ENCODE measurements around the gene HOXD13.

HOXD13 gene

DNA sequence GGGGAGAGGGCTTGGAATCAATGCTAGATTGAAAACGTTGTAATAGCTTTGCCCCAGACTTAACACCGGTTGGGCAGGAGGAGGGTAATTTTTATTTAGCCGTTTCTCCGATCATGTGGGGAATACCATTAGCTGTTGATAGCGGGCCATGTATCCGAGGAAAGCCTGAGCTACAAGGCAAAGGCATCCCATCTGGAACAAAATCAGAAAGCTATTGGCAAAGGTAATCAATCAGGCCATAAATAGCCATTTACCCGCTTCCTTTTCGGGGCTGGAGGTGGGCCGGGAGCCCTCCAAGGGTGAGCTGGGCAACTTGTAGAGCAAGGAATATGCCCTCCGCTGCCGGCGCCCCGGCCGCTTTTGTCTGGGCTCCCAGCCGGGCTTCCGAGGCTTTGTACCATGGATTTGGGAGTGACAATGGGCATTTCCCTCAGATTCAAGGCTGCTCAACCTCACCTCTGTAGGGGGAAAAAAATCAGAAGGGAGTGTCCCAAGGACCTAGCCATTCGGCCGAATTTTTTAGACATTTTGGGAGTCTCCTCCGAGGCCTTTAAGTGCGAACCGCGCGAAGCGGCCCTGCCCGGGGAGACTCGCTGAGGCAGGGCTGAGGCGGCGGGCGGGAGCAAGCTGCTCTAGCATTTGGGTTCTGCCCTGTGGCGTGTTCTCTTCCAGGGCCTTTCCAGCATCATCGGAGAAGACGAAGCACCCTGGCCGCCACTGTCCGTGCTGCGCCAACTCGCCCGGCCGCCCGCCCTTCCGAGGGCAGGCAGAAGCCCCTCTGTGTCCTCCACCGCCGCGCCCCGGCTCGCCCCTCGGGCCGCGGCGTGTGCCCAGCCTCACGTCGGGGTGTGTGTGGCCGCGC, 28.9 kb downstream of the HOXD13 start:
- DNase-seq (ENCODE audit: low read depth): no peak

GRCh38 chr2:176122052-176122682, 29.6 kb downstream of the HOXD13 start:
- no peak for DNase-seq (ENCODE audit: low read depth)

DNA sequence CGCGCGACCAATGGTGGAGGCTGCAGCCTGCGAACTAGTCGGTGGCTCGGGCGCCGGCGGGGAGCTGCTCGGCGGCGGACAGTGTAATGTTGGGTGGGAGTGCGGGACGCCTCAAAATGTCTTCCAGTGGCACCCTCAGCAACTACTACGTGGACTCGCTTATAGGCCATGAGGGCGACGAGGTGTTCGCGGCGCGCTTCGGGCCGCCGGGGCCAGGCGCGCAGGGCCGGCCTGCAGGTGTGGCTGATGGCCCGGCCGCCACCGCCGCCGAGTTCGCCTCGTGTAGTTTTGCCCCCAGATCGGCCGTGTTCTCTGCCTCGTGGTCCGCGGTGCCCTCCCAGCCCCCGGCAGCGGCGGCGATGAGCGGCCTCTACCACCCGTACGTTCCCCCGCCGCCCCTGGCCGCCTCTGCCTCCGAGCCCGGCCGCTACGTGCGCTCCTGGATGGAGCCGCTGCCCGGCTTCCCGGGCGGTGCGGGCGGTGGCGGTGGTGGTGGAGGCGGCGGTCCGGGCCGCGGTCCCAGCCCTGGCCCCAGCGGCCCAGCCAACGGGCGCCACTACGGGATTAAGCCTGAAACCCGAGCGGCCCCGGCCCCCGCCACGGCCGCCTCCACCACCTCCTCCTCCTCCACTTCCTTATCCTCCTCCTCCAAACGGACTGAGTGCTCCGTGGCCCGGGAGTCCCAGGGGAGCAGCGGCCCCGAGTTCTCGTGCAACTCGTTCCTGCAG, 30.3 kb downstream of the HOXD13 start, which contains the start of gene HOXD9:
Gene HOXD9 (plus strand): TSS at position 37 of the 728 bp plus-strand sequence. CDS start 50 bp downstream, at position 87.
- DNase-seq (ENCODE audit: low read depth): no peak

DNA sequence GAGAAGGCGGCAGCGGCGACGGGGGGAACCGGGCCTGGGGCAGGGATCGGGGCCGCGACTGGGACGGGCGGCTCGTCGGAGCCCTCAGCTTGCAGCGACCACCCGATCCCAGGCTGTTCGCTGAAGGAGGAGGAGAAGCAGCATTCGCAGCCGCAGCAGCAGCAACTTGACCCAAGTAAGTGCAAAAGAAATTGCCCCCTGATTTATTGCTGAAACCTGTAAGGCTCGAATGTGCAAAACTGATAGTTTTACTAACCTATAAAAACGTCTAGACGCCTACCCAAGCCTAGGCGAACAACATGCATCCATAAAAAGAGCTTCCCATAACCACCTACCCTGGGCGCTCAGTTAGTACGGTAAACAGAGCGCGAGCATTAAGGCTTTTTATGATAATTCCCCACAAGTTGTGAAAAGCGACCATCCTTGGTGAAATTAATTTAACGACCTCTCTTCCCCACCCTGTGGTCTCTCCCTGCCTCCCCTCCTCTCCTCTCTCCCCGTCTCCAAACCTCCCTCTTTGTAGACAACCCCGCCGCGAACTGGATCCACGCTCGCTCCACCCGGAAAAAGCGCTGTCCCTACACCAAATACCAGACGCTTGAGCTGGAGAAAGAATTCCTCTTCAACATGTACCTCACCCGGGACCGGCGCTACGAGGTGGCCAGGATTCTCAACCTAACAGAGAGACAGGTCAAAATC, 31.0 kb downstream of the HOXD13 start:
- no peak for DNase-seq (ENCODE audit: low read depth)

DNA sequence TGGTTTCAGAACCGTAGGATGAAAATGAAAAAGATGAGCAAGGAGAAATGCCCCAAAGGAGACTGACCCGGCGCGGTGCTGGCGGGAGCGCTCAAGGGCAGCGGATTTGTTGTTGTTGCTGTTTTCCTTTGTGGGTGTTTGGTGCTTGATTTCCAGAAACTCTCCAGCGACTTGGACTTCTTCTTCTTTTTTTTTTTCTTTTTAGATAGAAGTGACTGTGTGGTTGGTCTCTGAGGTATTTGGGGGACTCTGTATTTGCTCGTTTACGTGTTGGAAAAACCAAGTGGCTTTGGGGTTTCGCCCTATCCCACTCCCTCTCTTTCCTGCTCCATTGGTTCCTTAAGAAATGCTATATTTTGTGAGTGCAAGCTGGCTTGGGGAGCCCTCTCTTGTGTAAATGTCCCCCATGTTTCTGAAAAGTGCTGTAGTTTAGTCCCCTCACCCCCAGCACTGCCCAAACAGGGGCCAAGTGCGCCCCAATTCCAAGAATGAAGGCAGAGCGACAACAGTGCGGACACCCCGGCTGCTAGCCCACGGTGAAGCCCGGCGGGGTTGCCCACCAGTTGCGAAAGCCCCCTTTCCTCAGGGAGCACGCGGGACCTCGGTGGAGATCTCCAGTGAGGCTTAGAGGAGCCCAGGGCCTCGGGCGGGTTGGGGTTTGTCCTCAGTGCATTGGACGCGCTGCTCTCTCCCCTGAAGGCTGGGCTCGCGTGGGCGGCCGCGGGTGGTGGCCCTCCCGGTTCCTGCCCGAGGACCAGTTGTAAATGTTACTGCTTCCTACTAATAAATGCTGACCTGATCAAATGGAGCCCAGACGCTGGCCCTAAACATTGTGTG, 31.8 kb downstream of the HOXD13 start:
- DNase-seq (ENCODE audit: low read depth): no peak

GRCh38 chr2:176124947-176125771, 32.6 kb downstream of the HOXD13 start:
- DNase-seq (ENCODE audit: low read depth): no peak

GRCh38 chr2:176125772-176126054, 33.2 kb downstream of the HOXD13 start:
- DNase-seq (ENCODE audit: low read depth): no peak

DNA sequence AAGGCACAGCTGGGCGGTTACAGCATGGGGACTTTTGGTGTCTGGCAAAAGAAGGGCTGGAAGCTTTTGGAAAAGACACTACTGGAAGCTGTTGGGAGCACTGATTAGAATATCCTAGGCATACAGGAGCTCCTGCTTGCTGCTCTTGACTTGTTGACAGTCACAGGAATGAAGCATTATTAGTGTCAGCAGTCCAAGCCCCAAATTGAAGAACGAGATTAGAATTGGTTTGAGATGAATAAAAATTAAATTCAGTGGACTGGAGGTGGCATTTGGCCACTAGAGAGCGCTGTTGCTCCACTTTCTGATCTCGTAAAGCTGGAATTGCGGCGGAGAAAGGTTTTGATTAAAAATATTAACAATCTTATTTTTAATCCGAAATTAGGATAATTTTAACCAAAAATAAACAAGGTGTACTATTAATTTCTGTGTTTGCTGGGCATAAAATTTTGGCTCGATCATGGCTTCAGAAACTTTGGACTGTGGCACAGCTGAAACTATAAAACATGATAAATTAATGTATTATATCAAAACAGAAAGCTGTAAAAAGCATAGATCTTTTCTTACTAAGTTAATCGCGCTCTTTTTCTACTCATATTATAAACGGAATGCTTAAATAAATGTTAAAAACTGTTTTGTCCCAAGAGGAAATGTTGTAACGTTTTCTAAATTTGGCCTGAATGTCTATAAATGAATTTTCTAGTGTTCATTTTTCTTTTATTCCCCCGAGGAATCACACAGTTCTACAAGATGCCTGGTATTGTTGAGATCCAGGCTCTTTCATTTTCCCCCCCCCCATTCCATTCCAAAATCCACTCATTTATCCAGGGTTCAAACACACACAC, 34.6 kb downstream of the HOXD13 start:
- DNase-seq (ENCODE audit: low read depth): peak; percentile 49

DNA sequence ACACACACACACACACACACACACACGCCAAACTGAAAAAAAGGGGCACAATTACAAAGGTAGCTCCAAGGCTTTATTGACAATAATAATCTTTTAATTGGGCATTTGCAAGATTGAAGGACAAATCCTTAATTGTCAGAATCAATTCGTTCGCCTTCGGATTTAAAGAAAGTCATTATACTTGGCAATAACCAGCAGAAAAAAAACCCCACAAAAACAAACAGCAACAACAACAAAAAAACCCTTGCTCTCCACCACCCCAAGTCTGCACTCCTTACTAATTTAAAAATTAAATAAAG, 35.2 kb downstream of the HOXD13 start:
- DNase-seq (ENCODE audit: low read depth): no peak

- no peak for DNase-seq (ENCODE audit: low read depth)
Observed at GRCh38 chr2:176128172-176128981, 35.9 kb downstream of the HOXD13 start.

- DNase-seq (ENCODE audit: low read depth): no peak
Observed at GRCh38 chr2:176128982-176129796, 36.7 kb downstream of the HOXD13 start, which contains the start of gene HOXD8. HOXD8 (plus strand) TSS chr2:176129705; CDS start chr2:176130367, 662 bp downstream.

GRCh38 chr2:176129813-176130146, 37.3 kb downstream of the HOXD13 start:
- no peak for DNase-seq (ENCODE audit: low read depth)

- no peak for DNase-seq (ENCODE audit: low read depth)
Observed at GRCh38 chr2:176130147-176130956, 37.8 kb downstream of the HOXD13 start.

DNA sequence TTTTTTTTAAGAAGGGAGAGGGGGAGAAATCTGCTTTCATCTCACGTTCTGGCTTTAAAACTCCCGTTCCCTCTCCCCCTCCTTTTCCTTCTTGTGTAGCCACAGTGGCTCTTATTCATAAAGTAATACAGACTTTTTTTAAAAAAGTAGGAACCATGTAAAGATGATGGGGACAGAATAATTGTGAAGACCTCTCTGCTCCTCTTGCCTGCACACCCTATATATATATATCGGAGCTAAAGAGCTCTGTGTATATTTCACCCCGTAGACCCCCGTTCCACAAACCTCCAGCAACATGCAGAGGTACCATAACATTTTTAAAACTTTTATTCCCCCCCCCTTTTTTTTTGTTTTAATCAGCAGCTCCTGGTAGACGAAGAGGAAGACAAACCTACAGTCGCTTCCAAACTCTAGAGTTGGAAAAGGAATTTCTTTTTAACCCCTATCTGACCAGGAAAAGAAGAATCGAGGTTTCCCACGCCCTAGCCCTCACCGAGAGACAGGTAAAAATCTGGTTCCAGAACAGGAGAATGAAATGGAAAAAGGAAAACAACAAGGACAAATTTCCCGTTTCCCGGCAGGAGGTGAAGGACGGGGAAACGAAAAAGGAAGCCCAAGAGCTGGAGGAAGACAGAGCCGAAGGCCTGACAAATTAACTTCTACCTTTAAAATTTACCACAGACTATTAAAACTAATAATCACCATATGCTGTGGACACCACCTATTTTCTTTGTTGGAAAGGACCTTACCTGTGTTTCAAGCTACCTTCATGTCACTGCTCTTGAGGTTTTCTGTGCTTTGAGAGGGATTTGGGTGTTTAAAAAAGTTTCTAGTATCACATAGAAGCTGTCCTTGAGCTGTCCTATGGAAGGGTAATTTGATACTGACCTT, 38.7 kb downstream of the HOXD13 start:
- no peak for DNase-seq (ENCODE audit: low read depth)

DNA sequence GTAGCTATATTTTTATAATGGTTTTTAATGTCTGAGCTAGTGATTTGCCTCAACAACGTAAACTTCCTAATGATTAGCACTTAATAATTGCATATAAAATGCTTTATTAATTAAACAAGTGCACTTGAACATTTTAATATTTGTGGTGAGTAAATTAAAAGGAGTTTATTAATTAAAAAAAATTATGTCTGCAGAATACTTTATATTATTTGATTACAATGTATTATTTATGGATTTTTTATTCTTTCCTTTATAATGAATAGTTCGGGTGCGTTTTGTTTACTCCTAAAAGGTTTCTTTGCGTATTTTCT, 39.3 kb downstream of the HOXD13 start:
- DNase-seq (ENCODE audit: low read depth): no peak
